ENCODE results near the gene SLC38A1. TPM values are rescaled to one million over a fixed set of nuclear protein-coding genes. Genes with fewer than 3 reads are reported as not detected.

SLC38A1 gene
- total RNA-seq, 1 experiment from 2014 or later: 107 TPM

DNA sequence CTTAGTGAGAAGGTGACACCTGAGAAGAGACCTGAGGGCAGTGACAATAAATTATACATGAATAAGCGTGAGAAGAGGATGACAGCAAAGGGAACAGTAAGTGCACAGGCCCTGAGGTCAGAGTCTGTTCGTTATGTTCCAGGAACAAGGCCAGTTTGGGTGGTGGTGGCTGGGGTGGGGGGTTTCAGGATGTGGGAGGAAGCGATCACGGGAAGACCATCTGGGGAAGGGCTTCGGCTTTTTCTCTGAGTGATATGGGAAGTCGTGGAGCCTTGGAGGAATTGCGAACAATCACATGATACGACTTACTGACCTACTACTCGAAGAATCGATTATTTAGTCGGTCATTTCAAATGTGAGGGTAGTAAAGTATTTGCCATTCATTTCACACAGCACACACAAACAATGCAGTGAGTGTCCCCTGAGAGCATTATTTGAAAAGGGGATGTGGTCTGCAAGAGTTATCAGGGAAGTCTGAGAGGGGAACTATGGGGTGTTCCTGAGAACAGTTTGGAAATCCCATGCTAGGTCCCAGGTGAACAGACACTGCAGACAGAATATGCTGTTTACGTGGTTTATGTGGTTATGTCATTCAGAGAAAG is 94.7 kb downstream of the SLC38A1 start:
- Histone ChIP-seq H3K79me2 (ENCODE audit: low read length) (no peaks in the 10 kb centered on the region), H3K27me3 (ENCODE audit: low read length) (no peaks in the 10 kb centered on the region), H2AFZ (ENCODE audit: low read length) (no peak overlapping the region), H3K36me3 (ENCODE audit: low read depth, low read length) (no peaks in the 10 kb centered on the region), H3F3A (ENCODE audit: low read length, unreplicated experiment) (no peaks in the 10 kb centered on the region), H3K9me2 (replicated peaks; ENCODE audit: low read length) (no peaks in the 10 kb centered on the region), H3K27ac (ENCODE audit: low read length) (no peak overlapping the region), H3K9me3 (ENCODE audit: low read length) (no peaks in the 10 kb centered on the region), H3K4me1 (ENCODE audit: insufficient read depth, low read length) (no peaks in the 10 kb centered on the region), H3K4me2 (ENCODE audit: low read length) (no peak overlapping the region), H4K20me1 (ENCODE audit: low read length) (no peaks in the 10 kb centered on the region), H3K4me3 (ENCODE audit: low read length) (no peak overlapping the region), H3K9ac (ENCODE audit: low read length) (no peak overlapping the region)
- no peak for DNase-seq
- POLR2A ChIA-PET (ENCODE audit: unreplicated experiment): no interaction called here
- intact Hi-C loops (cut with micrococcal nuclease): no loop called here
- no TSS peak for BruUV-seq (replicated peaks)
- TF ChIP-seq EZH2phosphoT487 (IDR thresholded peaks at IDR 0.05; ENCODE audit: borderline replicate concordance, low read length) (no peak), EZH2 (IDR thresholded peaks at IDR 0.05; ENCODE audit: low read length, unreplicated experiment) (no peak)
- TF ChIP-seq, protein P1, sequence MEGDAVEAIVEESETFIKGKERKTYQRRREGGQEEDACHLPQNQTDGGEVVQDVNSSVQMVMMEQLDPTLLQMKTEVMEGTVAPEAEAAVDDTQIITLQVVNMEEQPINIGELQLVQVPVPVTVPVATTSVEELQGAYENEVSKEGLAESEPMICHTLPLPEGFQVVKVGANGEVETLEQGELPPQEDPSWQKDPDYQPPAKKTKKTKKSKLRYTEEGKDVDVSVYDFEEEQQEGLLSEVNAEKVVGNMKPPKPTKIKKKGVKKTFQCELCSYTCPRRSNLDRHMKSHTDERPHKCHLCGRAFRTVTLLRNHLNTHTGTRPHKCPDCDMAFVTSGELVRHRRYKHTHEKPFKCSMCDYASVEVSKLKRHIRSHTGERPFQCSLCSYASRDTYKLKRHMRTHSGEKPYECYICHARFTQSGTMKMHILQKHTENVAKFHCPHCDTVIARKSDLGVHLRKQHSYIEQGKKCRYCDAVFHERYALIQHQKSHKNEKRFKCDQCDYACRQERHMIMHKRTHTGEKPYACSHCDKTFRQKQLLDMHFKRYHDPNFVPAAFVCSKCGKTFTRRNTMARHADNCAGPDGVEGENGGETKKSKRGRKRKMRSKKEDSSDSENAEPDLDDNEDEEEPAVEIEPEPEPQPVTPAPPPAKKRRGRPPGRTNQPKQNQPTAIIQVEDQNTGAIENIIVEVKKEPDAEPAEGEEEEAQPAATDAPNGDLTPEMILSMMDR (conservative IDR thresholded peaks at IDR 0.05; ENCODE audit: low read depth, low read length): no peak
- no peak for ATAC-seq
- CTCF ChIA-PET: no interaction called here

DNA sequence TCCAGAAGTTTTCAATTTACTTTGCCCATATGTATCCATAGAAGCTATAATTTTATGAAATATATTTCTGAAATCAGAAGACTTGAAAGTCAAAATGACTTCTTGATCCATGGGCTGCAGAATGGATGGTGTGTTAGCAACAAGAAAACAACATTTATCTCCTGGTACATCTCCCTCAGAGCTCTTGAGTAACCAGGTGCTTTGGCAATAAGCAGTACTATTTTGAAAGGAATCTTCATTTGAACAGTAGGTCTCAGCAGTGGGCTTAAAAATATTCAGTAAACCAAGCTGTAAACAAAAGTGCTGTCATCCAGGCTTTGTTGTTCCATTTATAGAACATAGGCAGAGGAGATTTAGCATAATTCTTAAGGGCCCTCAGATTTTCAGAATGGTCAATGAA is 100.4 kb downstream of the SLC38A1 start:
- H3K4me3 ChIP-seq (ENCODE audit: low read length): no peak overlapping the region
- no peaks in the 10 kb centered on the region for H3K9me3 ChIP-seq (ENCODE audit: low read length)
- no peaks in the 10 kb centered on the region for H3K9me2 ChIP-seq (replicated peaks; ENCODE audit: low read length)
- no peak overlapping the region for H3K4me2 ChIP-seq (ENCODE audit: low read length)
- no peaks in the 10 kb centered on the region for H3K4me1 ChIP-seq (ENCODE audit: insufficient read depth, low read length)
- no peaks in the 10 kb centered on the region for H3K36me3 ChIP-seq (ENCODE audit: low read depth, low read length)
- H3K79me2 ChIP-seq (ENCODE audit: low read length): no peaks in the 10 kb centered on the region
- no peak for TF ChIP-seq EZH2 (IDR thresholded peaks at IDR 0.05; ENCODE audit: low read length, unreplicated experiment)
- TF ChIP-seq, protein P1 (conservative IDR thresholded peaks at IDR 0.05; ENCODE audit: low read depth, low read length): no peak
- no peak for TF ChIP-seq EZH2phosphoT487 (IDR thresholded peaks at IDR 0.05; ENCODE audit: borderline replicate concordance, low read length)
- ATAC-seq: no peak
- no peak overlapping the region for H3K9ac ChIP-seq (ENCODE audit: low read length)
- POLR2A ChIA-PET (ENCODE audit: unreplicated experiment): no interaction called here
- H4K20me1 ChIP-seq (ENCODE audit: low read length): no peaks in the 10 kb centered on the region
- H3K27ac ChIP-seq (ENCODE audit: low read length): no peak overlapping the region
- intact Hi-C loops (cut with micrococcal nuclease): no loop called here
- CTCF ChIA-PET: no interaction called here
- H3K27me3 ChIP-seq (ENCODE audit: low read length): no peaks in the 10 kb centered on the region
- no TSS peak for BruUV-seq (replicated peaks)
- no peaks in the 10 kb centered on the region for H3F3A ChIP-seq (ENCODE audit: low read length, unreplicated experiment)
- no peak for DNase-seq
- no peak overlapping the region for H2AFZ ChIP-seq (ENCODE audit: low read length)

DNA sequence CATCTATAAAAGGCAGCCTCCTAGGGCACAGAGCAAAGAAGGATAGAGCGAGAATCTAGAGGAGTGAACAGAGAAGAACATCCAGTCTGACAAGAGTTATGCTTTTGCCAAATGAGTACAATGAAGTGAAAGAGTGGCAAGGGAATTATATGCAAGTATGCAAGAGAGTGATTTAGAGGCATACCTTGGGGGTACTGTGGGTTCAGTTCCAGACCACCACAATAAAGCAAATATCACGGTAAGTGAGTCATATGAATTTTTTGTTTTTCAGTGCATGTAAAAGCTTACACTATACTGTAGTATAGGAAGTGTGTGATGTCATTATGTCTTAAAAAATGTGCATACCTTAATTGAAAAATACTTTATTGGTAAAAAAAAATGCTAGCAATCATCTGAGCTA is 101.4 kb downstream of the SLC38A1 start:
- ChIA-PET CTCF (no interaction called here), POLR2A (ENCODE audit: unreplicated experiment) (no interaction called here)
- Histone ChIP-seq H3K4me3 (ENCODE audit: low read length) (no peak overlapping the region), H3K4me2 (ENCODE audit: low read length) (no peak overlapping the region), H3F3A (ENCODE audit: low read length, unreplicated experiment) (no peaks in the 10 kb centered on the region), H3K9me3 (ENCODE audit: low read length) (no peaks in the 10 kb centered on the region), H3K9ac (ENCODE audit: low read length) (no peak overlapping the region), H4K20me1 (ENCODE audit: low read length) (no peaks in the 10 kb centered on the region), H3K9me2 (replicated peaks; ENCODE audit: low read length) (no peaks in the 10 kb centered on the region), H2AFZ (ENCODE audit: low read length) (no peak overlapping the region), H3K36me3 (ENCODE audit: low read depth, low read length) (no peaks in the 10 kb centered on the region), H3K4me1 (ENCODE audit: insufficient read depth, low read length) (no peaks in the 10 kb centered on the region), H3K79me2 (ENCODE audit: low read length) (no peaks in the 10 kb centered on the region), H3K27ac (ENCODE audit: low read length) (no peak overlapping the region), H3K27me3 (ENCODE audit: low read length) (no peaks in the 10 kb centered on the region)
- no TSS peak for BruUV-seq (replicated peaks)
- DNase-seq (no peak), ATAC-seq (no peak)
- intact Hi-C loops (cut with micrococcal nuclease): no loop called here
- TF ChIP-seq, protein P1 (conservative IDR thresholded peaks at IDR 0.05; ENCODE audit: low read depth, low read length): no peak
- TF ChIP-seq EZH2phosphoT487 (IDR thresholded peaks at IDR 0.05; ENCODE audit: borderline replicate concordance, low read length): no peak
- no peak for TF ChIP-seq EZH2 (IDR thresholded peaks at IDR 0.05; ENCODE audit: low read length, unreplicated experiment)
